Stimulated activated CD8-positive, alpha-beta memory T cell treated with anti-CD3 and anti-CD28 coated beads, Interleukin-12 subunit alpha, Interleukin-12 subunit beta, amount 100 ng/mL, for 24 hours (primary cell): ENCODE data around the gene PRSS8.
"Not testable (repeated sequence)": the region's sequence is repeated elsewhere in the genome, so short reads cannot be mapped to it uniquely, and the experiment has no call there.

Experiments
- DNase-seq: peaks from one replicate; pipeline ENCODE4 v3.0.0-alpha.2; 2020; ENCODE audit errors: extremely low read depth

Gene PRSS8

DNA sequence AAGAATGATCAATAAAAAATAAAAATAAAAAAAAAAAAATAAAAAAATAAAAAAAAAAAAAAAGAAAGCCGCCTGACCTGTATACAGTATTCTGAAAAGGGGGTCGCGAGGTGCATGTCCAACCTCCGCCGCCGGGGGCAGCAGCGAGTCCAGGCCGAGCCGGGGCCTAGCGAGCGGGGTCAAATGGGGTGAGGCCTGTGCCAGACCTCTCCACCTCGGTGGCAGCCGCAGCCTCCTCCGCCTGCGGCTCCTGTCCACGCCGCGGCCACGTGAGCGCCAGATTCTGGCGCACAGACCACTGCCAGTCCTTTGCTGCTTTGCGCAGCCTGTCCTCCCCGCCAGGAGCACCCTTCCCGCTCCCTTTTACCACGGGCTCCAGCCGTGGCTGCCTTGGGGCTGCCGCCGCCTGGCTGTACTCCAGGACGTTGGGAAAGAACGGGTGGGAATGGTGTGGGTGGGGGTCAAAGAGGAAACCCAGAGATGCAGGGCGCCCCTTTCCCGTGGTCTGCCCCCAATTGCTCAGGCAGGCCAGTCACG lies 29.8 kb downstream of the PRSS8 start:
- DNase-seq, result peak; percentile 54

DNA sequence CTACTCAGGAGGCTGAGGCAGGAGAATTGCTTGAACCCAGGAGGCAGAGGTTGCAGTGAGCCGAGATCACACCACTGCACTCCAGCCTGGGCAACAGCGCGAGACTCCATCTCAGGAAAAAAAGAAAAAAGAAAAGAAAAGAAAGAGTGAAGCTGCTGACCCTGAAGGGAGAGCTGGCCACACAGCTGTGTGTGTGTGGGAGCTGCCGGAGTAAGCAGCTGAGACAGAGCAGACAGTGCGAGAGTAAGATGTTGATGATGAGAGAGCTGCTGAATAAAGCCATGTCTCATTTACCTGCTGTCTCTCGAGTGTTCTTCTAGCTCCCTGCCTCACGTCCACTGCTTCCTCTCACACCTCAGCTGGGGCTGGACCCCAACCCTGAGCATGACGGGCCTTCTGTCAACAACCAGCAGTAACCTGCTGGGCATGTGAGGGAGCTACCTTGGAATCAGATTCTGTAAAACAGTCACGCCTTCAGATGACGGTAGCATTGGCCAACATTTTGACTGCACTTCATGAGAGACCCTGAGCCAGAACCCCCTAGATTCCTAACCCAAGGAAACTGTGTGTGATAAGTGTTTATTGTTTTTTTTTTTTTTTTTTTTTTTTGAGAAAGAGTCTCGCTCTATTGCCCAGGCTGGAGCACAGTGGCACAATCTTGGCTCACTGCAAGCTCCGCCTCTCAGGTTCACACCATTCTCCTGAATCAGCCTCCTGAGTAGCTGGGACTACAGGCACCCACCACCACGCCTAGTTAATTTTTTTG lies 34.5 kb downstream of the PRSS8 start:
- DNase-seq, result not testable (repeated sequence)

DNA sequence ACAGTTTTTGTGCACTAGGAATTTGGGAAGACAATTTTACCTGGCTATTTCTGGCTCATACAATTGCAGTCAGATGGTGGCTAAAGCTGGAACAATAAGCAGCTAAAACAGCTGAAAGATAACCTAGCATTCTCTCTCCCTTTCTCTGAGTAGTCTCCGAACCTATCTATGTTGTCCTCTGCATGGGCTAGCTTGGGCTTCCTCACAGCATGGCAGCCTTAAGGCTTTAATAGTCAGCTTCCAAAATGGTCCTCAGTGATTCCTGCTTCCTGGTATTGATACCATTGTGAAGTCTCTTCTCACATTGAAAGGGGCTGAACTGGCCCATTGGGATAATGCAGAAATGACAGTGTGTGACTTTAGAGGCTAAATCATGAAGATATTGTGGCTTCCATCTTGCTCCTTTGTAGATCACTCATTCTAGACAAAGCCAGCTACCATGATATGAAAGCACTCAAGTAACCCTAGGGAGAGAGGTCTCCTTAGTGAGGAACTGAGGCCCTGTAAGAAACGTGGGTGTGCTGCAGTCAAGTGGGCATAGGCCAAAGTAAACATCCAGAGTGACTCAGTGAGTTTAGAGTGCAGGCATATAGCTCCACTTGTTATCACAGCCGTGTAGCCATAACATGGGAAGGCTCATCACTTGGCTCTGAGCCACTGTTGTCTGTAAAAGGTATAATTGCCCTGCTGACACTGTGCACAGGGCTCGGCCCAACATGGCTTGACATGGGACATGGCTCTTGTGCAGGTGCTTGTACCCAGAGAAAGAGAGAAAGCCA lies 35.5 kb downstream of the PRSS8 start:
- no peak for DNase-seq

DNA sequence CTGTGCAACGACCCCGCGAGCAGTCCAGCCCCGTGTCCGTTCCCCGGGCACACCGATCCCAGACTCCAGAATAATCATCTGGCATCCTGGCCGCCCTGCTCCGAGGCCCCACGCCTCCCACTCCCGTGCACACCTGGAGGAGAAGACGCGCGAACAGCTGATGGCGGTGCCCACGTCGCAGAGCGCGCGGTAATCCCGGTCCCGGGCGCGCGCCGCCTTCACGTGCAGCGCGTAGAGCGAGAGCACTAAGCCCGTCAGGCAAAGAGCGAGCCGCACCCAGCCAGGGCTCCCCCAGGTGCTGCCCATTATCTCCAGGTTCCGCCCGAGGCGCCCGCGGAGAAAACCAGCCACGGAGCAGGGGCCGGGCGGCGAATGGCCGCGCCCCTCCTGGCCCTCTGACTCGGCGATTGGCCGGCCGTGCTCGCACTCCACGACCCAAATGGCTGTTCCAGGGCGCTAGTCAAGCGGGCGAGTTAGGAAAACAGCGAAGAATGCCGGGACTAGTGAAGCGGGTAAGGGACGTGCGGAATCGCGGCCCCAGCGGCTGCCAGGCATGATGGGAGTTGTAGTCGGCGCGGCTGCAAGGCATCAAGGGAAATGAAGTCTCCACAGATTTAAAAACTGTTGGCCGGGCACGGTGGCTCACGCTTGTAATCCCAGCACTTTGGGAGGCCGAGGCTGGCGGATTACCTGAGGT lies 41.0 kb downstream of the PRSS8 start, which contains the start of gene VKORC1:
TSS of gene VKORC1 (minus strand) at position 374 of the 697 bp plus-strand sequence. CDS start at position 306, 68 bp downstream.
- DNase-seq, result peak; percentile 66

DNA sequence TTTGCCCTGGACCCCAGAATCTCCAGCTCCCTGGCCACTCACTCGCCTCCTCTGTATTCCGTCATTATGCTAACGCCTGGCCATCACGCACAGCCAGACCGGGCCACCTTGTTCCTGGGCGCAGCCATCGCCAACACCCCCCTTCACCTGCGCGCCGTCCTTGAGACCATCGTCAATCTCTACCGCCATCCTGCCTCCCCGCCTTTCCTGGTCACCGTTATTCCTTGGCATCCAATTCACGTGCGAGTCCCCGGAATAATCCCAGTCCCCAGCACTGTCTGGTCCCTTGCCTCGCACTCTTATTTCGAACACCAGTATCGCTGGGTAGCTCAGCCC lies 41.5 kb downstream of the PRSS8 start:
- DNase-seq, result no peak

DNA sequence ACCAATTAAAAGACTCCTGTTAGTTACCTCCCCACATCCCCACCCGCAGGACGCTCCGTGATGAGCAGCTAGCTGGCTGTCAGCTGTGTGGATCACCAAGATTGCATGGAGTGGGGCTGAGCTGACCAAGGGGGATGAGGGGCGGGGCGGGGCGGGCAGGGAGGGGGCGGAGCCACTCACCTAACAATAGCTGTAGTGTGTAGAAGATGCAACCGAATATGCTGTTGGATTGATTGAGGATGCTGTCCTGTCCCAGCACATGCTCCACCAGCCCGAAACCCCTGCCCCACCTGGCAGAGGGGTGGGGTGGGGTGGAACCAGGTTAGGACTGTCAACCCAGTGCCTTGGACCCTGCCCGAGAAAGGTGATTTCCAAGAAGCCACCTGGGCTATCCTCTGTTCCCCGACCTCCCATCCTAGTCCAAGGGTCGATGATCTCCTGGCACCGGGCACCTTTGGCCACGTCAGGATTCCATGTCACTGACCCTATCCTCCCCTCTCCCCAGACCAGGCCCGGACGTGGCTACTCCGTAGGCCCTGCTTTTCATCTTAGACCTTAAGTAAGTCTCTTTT lies 42.3 kb downstream of the PRSS8 start:
- no peak for DNase-seq

DNA sequence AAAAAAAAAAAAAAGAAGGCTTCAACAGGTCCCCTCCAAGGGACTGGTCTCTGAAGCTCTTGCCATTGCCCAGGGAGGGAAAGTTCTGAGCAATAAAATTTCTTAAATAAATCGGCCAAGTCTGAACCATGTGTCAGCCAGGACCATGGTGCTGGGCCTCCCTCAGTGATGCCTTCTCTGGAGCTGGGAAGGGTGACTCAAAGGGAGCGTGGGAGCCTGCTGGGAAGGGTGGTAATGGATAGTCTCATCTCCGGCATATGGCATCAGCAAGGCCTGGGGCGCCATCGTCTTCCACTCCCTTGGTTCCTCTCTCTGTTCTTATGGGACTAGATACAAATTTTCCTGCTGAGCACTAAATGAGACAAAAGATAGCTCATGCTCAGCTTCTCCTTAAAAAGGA lies 43.2 kb downstream of the PRSS8 start:
- DNase-seq, result no peak

DNA sequence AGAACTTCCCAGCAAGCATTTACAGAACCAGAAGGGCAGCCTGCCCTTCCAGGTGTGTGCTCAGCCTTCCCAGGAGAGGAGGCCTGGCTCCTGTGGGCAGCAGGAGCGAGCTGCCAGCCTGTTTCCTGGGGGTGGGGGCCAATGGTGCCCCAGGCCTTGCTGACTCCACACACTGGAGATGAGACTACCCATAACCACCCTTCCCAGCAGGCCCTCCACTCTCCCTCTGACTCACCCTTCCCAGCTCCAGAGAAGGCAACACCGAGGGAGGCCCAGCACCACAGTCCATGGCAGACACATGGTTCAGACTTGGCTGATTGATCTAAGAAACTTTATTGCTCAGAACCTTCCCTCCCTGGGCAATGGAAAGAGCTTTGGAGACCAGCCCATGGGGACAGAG lies 45.0 kb downstream of the PRSS8 start:
- no peak for DNase-seq

DNA sequence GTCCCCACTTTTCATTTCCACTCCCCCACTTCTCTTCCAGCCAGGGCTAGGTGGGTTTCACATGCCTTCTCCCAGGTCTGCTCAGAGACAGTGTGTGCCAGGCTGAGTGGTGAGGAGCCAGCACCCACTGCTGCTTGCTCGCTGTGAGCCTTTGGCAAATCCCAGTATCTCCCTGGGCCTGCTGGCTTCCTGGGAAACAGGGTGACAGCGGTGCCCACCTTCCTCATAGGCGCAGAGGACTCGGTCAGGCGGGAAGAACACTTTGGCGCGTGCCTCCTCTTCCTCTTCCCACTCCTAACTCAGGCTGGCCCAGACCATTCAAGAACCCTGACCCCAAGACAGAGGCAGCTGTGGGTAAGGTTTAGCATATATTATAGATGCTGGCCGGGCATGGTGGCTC lies 46.3 kb downstream of the PRSS8 start:
- no peak for DNase-seq

DNA sequence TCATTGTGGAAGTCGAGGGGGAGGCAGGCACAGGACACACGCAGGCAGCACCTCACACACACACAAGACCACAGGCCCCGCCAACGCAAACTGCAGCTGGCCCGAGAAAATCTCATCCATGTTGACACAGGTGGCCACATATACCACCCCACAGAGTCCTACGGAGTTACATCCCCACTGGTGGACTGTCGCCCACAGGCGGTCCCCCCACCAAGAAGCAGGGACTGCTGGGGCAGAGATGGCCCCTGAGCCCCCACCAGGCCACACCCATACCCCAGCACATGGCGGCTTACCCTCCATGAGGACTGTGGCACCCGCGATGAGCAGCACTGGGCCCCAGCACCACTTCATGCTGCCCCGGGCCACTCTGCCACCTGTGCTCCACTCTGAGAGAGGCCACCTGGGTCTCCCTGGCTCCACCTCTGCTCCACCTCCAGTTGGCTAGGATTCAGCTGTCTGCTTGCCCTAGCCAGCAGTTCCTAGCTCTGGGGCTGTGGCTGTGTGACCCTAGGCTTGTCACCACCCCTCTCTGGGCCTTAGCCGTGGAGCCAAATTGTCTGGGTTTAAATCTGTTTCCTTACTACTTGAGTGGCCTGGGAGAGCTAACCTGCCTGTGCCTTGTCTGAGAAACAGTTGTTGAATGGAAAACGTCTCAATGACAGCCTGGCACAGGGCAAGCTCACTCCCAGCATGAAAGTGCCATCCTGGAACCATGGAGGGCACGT lies 46.9 kb downstream of the PRSS8 start, which contains the start of gene PRSS53:
TSS of gene PRSS53 (minus strand) at position 485 of the 725 bp plus-strand sequence. CDS start at position 351, 134 bp downstream.
- DNase-seq, result no peak

DNA sequence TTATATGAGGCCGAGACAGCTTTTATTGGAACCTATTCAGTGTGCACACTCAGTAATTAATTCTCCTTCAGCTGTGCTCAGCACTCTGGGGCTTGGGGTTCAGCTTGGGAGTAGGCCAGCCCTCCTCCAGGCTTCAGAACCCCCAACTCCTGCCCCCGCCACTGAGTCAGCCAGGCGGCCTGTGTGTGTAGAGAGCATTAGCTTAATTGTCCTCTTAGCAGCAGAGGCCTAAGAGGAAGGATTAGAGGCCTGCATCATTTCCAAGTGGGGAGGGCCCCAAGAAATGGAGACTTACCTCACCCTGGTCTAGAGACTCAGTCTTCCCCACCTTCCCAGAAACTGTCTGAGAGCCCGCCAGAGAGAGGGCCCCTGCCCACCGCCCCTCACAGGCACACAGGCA lies 47.6 kb downstream of the PRSS8 start:
- no peak for DNase-seq

DNA sequence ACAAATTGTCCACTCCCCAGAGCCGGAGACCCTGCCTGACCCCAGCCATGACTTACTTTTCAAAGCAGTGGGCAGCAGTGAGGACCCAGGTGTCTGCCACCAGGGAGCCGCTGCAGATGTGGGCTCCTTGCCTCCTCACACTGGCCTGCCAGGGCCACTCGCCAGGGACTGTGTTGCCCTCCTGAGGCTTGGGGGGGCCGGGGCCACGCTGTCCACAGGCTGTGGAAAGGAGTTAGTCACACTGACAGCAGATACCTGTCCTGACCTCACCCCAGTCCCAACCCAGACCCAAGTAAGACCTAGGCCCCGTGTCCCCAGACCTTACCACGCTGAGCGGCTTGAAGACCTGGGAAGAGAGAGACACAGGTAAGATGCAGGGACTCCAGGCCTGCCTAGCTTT lies 48.0 kb downstream of the PRSS8 start:
- no peak for DNase-seq

DNA sequence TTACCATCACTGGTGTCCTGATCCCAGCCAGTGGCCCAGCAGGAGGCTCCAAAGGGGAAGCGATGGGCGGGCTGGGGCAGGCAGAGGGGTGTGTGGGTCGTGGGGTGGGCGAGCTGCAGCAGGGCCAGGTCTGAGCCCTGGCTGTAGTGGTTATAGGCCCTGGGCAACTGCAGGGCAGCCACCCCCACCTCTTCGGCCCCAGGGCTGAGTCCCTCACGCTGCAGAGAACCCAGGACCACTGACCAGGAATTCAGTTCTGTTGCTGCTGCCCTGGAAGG lies 49.0 kb downstream of the PRSS8 start:
- DNase-seq, result no peak

DNA sequence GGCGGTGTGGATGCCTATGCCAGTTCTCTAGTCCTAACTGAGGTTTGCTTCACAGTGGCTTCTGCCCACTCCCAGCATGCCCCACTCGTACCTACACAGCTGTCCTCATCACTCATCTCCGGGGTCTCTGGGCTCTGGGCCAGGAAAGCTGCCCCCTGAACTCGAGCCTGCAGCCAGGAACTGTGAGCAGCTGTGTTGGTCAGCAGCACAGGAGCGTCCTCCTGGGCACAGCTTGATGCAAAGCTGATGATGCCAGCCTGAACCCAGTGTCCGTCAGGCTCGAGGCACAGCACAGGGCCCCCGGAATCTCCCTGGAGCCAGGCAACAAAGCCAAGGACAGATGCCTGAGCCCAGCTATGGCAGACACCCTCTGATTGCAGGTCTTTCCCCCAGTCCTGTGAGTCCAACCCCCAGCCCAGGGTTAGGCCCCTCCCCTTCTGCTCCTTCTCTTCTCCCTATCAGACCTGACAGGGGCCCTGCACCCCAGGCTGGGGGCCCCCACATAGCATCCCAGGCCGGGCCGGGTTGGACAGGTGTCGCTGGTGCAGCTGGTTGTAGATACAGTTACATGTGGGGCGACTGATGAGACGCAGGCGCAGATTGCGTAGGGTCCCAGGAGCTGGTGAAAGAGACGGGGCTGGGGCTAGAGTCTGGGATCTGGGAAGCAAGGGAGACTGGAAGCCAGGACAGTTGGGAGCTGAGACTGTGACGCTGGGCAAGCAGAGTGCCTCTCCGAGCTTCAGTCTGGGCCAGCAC lies 49.5 kb downstream of the PRSS8 start:
- DNase-seq, result no peak

DNA sequence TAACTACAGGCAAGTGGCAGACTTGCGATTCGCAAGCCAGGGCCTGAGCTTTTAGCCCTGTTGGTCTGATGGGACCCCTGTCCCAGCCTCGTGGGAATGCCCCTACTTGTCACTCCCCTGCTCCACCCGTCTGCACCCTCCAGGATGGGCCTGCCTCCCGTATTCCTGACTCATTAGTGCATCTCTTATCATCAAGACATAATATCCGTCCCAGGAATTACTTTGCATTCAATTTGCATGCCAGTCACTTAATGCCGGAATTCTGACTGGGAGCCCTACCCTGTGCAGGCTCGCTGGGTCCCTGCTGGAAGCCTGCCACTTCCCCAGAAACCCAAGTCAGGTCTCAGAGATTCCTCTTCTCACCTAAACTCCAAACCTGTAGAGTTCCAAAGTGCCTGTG lies 50.1 kb downstream of the PRSS8 start:
- DNase-seq, result no peak

DNA sequence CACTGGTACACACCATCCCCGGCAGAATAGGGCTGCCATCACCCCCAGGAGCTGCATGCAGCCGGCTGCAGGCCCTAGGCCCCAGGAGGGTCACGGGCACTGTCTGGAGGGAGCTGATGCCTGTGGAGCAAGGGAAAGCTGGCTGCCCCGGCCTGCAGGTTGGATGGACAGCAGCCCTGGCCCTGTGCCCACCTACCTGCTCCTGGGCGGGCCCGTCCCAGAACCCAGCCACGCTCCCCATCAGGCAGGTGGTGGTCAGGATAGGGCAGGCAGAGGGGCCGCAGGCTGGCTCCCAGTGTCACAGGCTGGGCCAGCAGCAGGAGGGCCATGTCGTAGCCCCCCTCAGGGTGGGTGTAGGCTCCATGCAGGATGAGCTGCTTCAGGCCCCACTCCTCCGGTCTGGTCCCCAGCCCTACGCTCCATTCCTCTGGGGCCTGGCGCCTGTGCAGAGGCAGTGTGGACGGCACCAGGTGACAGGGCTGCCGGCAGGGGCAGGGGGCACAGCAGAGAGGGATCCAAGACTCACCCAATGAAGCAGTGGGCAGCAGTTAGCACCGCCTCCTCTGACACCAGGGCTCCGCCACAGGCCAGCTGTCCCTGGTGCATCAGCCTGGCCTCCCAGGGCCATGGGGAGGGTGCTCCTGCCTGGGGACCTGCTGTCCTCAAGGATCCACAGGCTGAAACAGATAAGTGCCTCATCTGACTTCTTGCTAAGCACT lies 50.8 kb downstream of the PRSS8 start:
- no peak for DNase-seq

DNA sequence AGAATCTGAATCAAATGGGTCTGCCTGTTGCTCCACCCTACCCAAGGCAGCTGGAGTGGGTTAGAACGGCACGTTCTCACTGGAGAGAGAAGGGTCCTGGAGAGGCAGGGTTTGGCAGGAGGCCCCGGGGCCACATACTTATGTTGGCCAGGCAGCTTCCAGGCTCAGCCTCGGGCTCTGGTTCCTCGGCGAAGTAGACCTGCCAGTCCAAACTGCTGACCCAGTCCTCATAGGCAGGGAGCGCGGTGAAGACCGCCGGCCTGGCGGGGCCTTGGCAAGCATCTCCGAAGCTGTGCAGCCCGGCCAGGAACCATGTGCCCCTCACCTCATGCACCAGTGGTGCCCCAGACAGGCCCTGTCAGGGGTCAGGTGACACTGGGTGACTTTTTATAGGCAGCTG lies 51.5 kb downstream of the PRSS8 start:
- no peak for DNase-seq

DNA sequence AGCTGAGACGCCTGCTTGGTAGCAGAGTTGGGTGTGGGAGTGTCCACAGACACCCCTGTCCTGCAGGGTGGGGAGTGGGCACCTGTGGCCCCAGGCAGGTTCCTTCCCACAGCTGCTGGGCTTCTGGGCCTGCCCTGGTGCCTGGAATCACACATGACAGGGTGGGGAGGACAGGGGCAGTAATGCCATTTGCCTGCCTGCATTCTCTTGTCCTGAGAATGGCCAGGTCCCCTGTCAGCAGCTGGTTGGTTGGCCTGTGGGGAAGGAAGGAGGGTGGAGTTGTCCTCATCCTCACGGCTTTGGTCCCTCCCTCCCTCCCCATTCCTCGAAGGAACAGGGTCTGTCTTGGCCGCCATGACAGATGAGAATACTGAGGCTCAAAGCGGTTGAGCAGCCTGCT lies 52.0 kb downstream of the PRSS8 start:
- no peak for DNase-seq

DNA sequence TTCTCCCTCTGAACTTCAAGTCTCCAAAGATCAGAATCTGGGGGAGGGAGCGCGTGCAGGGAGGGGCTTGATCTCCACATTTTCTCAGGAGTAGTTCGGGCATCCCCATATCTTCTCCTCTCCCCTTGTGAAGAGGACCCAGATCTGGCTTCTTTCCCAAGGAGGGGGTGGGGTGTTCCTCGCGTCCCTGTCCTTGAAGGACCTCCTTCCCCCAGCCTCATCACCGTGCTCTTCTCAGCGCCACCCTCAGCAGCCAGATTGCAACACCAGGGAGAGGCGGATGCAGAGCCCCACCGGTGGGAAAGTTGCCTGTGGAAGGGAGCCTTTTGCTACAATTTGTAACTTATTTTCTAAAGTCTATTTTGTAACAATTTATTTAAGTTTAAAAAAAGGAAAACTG lies 52.4 kb downstream of the PRSS8 start:
- no peak for DNase-seq

DNA sequence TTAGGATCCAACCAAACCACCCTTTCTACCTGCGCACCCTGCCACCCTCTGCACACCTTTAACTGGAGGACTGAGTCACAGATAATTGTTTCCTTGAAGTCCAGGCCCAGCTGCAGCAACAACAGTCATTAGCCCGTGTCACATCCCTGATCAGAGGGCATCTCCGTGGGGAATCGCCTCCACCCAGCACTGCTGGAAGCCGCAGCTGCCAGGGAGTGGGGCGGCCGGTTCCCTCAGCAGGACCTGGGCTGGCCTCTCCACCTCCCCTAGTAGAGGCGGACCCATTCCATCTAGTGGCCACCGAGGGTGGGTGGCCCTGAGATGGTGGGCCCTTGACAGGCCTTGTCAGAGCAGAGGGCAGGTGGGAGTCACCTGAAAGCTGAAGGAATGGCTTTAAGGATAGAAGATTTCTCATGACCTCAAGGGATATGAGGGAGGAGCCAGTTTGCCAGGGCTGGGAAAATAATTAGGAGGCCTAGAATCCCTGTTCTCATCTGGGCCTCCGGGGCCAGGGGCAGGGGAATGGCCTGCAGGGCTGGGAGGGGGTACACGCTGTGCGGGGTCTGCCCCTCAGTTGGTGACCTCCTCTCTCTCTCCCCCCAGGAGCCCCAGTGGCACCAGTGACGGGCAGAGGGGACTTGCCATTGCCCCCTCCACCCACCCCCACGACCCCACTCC lies 53.0 kb downstream of the PRSS8 start:
- no peak for DNase-seq
